NCI-H1694 treated with DMSO at 0.1 percent for 48 hours (cell line): Measurements from ENCODE around the gene DNER.
"Not testable (repeated sequence)": the region's sequence is repeated elsewhere in the genome, so short reads cannot be mapped to it uniquely, and the experiment has no call there.

ENCODE experiments used
- DNase-seq: peaks from one replicate; lab custom pipeline; 2025; lab: John Stamatoyannopoulos, UW

Gene DNER

GRCh38 chr2:229563388-229563787 is 151.0 kb downstream of the DNER start:
- DNase-seq = no peak

GRCh38 chr2:229562472-229563127 is 151.8 kb downstream of the DNER start:
- no peak for DNase-seq

GRCh38 chr2:229559986-229560385 is 154.4 kb downstream of the DNER start:
- DNase-seq = no peak

GRCh38 chr2:229553091-229553490 is 161.3 kb downstream of the DNER start:
- DNase-seq = no peak

- DNase-seq = no peak
Measured at GRCh38 chr2:229543176-229543873, 171.0 kb downstream of the DNER start.

- DNase-seq = no peak
Measured at GRCh38 chr2:229539628-229540027, 174.7 kb downstream of the DNER start.

- DNase-seq = no peak
Measured at GRCh38 chr2:229531594-229531993, 182.8 kb downstream of the DNER start.

GRCh38 chr2:229530434-229530833 is 183.9 kb downstream of the DNER start:
- DNase-seq = no peak

- DNase-seq = no peak
Measured at GRCh38 chr2:229528846-229529245, 185.5 kb downstream of the DNER start.

GRCh38 chr2:229526951-229527350 is 187.4 kb downstream of the DNER start:
- no peak for DNase-seq

GRCh38 chr2:229524799-229525198 is 189.6 kb downstream of the DNER start:
- DNase-seq = no peak

- DNase-seq = no peak
Measured at GRCh38 chr2:229523663-229524062, 190.7 kb downstream of the DNER start.

GRCh38 chr2:229521576-229521975 is 192.8 kb downstream of the DNER start:
- DNase-seq = no peak

- no peak for DNase-seq
Measured at GRCh38 chr2:229520691-229521096, 193.7 kb downstream of the DNER start.

GRCh38 chr2:229519655-229520430 is 194.5 kb downstream of the DNER start:
- DNase-seq = no peak

- no peak for DNase-seq
Measured at GRCh38 chr2:229514273-229514895, 200.0 kb downstream of the DNER start.

GRCh38 chr2:229511524-229511923 is 202.8 kb downstream of the DNER start:
- DNase-seq = no peak

- DNase-seq = not testable (repeated sequence)
Measured at GRCh38 chr2:229506699-229507098, 207.7 kb downstream of the DNER start.

GRCh38 chr2:229501051-229501794 is 213.1 kb downstream of the DNER start:
- DNase-seq = no peak

- DNase-seq = no peak
Measured at GRCh38 chr2:229492034-229492433, 222.3 kb downstream of the DNER start.

GRCh38 chr2:229490167-229490566 is 224.2 kb downstream of the DNER start:
- DNase-seq = no peak

- no peak for DNase-seq
Measured at GRCh38 chr2:229489016-229489415, 225.3 kb downstream of the DNER start.
